OCI-LY3 (cell line): ENCODE measurements around the gene FLNA.

Experiments
- H2AFZ ChIP-seq: fragments of 200-600, 300-600 bp; shearing (Covaris generic); 2 replicates; pipeline ENCODE4 v1.6.0; 2014; ENCODE audit warnings: antibody characterized with exemption, low read depth, low read length
- H3K27ac ChIP-seq: fragments of 200-600, 300-600 bp; sonication (generic); 2 replicates; pipeline ENCODE4 v1.5.1; 2014; ENCODE audit warnings: mild to moderate bottlenecking, low read length, moderate library complexity, mixed read lengths
- H3K27me3 ChIP-seq: fragments of 200-600, 300-600 bp; sonication (generic); 2 replicates; pipeline ENCODE4 v1.6.1; 2014; ENCODE audit warnings: low read depth, low read length, mixed read lengths
- H3K36me3 ChIP-seq: fragments of 200-600, 300-600 bp; sonication (generic); replicated peaks from 2 replicates; pipeline ENCODE3; 2014; ENCODE audit warnings: low read depth, low read length, mixed read lengths
- H3K4me1 ChIP-seq: fragments of 300-600, 200-600 bp; sonication (generic); 2 replicates; pipeline ENCODE4 v1.6.1; 2014; ENCODE audit warnings: low read length, mixed read lengths
- H3K4me2 ChIP-seq: fragments of 200-600, 300-600 bp; sonication (generic); 2 replicates; pipeline ENCODE4 v1.6.1; 2014; ENCODE audit warnings: low read length, mixed read lengths
- H3K4me3 ChIP-seq: fragments of 300-600, 200-600 bp; sonication (generic); 2 replicates; pipeline ENCODE4 v1.5.1; 2014; ENCODE audit warnings: antibody characterized with exemption, mild to moderate bottlenecking, low read length, moderate library complexity
- H3K79me2 ChIP-seq: fragments of 300-600, 200-600 bp; shearing (Covaris generic); 2 replicates; pipeline ENCODE4 v1.6.1; 2014; ENCODE audit warnings: mild to moderate bottlenecking, low read length, mixed read lengths
- H3K9ac ChIP-seq: fragments of 300-600, 200-600 bp; shearing (Covaris generic); 2 replicates; pipeline ENCODE4 v1.6.0; 2014; ENCODE audit warnings: mild to moderate bottlenecking, low read length, moderate library complexity
- H3K9me3 ChIP-seq: fragments of 200-600, 300-600 bp; shearing (Covaris generic); 2 replicates; pipeline ENCODE4 v1.6.1; 2014; ENCODE audit warnings: low read length, mixed read lengths; ENCODE audit not compliant: insufficient read depth
- H4K20me1 ChIP-seq: fragments of 200-600, 300-600 bp; sonication (generic); 2 replicates; pipeline ENCODE4 v1.6.1; 2016; ENCODE audit warnings: low read length, mixed read lengths; ENCODE audit not compliant: insufficient read depth
- CTCF ChIP-seq: fragments of 200-600, 300-600 bp; sonication (generic); IDR thresholded peaks from 2 replicates; pipeline ENCODE4 v1.5.1; 2014; ENCODE audit warnings: antibody characterized with exemption, low read length, low read depth
- EZH2phosphoT487 ChIP-seq: fragments of 200-600 bp; shearing (Covaris generic); IDR thresholded peaks from 2 replicates; pipeline ENCODE4 v1.6.1; 2018; ENCODE audit warnings: antibody characterized with exemption, mixed run types, low read depth

The FLNA gene

GRCh38 chrX:154355094-154355775 is 19.2 kb downstream of the FLNA start:
- H4K20me1 ChIP-seq, result no peaks in the 10 kb centered on the region
- H3K9ac ChIP-seq, result no peak overlapping the region
- peaks cover 34% of the 10 kb centered on the region for H3K36me3 ChIP-seq

GRCh38 chrX:154354516-154354915 is 19.9 kb downstream of the FLNA start:
- Histone ChIP-seq H3K9me3 (no peaks in the 10 kb centered on the region), H3K79me2 (no peaks in the 10 kb centered on the region), H3K9ac (no peak overlapping the region), H3K27ac (no peak overlapping the region), H4K20me1 (no peaks in the 10 kb centered on the region), H2AFZ (no peak overlapping the region), H3K4me2 (no peak overlapping the region), H3K4me3 (no peak overlapping the region), H3K27me3 (no peaks in the 10 kb centered on the region), H3K36me3 (peaks cover 34% of the 10 kb centered on the region), H3K4me1 (no peaks in the 10 kb centered on the region)
- TF ChIP-seq CTCF, result no peak
- no peak for TF ChIP-seq EZH2phosphoT487

More at GRCh38 chrX:154355094-154355775, 19.2 kb downstream of the FLNA start:
- Histone ChIP-seq H3K27me3 (no peaks in the 10 kb centered on the region), H3K9me3 (no peaks in the 10 kb centered on the region), H3K27ac (no peak overlapping the region), H3K4me3 (no peak overlapping the region), H2AFZ (no peak overlapping the region), H3K4me1 (no peaks in the 10 kb centered on the region), H3K79me2 (no peaks in the 10 kb centered on the region), H3K4me2 (no peak overlapping the region)
- TF ChIP-seq CTCF (no peak), EZH2phosphoT487 (no peak)

GRCh38 chrX:154354013-154354412 is 20.4 kb downstream of the FLNA start:
- H3K36me3 ChIP-seq, result peaks cover 33% of the 10 kb centered on the region
- no peaks in the 10 kb centered on the region for H3K4me1 ChIP-seq
- no peak overlapping the region for H3K9ac ChIP-seq
- no peak overlapping the region for H3K27ac ChIP-seq
- H3K79me2 ChIP-seq, result no peaks in the 10 kb centered on the region
- no peaks in the 10 kb centered on the region for H3K27me3 ChIP-seq
- no peak for TF ChIP-seq CTCF
- TF ChIP-seq EZH2phosphoT487, result no peak
- no peak overlapping the region for H3K4me3 ChIP-seq
- H3K4me2 ChIP-seq, result no peak overlapping the region
- no peak overlapping the region for H2AFZ ChIP-seq
- no peaks in the 10 kb centered on the region for H3K9me3 ChIP-seq
- no peaks in the 10 kb centered on the region for H4K20me1 ChIP-seq

DNA sequence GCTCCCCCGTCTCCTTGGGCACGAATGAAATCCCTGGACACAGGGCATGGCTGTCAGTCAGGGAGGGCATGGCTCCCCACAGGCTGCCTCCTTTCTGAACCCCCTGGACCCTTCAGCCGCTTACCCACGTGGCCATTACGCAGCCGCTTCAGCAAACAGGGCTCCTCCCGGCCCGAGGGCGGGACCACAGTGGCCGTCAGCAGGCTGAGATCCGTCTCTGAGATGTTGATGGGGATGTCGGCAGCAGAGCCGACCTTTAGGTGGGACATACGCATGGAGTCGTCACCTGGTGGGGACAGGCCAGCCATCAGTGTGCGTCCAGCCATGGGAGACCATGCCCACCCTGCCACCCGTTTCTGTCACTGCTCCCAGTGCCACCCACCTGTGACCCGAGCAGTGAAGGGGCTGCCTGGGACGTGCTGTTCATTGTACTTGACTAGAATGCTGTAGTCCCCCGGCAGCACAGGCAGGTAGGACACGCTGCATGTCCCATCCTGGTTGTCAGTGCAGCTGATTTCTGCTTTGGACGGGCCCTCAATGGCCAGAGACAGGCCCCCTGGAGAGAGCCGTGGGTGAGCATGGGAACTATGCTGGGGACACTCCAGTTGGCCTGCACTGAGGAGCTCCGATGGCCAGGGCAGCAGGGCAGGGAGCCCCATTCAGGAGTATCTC is 21.1 kb downstream of the FLNA start:
- Histone ChIP-seq H3K36me3 (peaks cover 32% of the 10 kb centered on the region), H3K27ac (no peak overlapping the region), H2AFZ (no peak overlapping the region), H3K4me3 (no peak overlapping the region), H4K20me1 (no peaks in the 10 kb centered on the region), H3K79me2 (no peaks in the 10 kb centered on the region), H3K4me1 (no peaks in the 10 kb centered on the region), H3K9me3 (no peaks in the 10 kb centered on the region), H3K9ac (no peak overlapping the region), H3K27me3 (no peaks in the 10 kb centered on the region), H3K4me2 (no peak overlapping the region)
- TF ChIP-seq CTCF (no peak), EZH2phosphoT487 (no peak)
